HG02943 (cell line): ENCODE results near the gene ZNF550.

ENCODE experiments used
- ATAC-seq: cut with Tn5 transposase; IDR thresholded peaks from one replicate; pipeline ENCODE4 v1.9.1; 2021; ENCODE audit warnings: mild to moderate bottlenecking, low read depth, moderate library complexity; ENCODE audit not compliant: unreplicated experiment

The ZNF550 gene

GRCh38 chr19:57559404-57560025, at the start of gene ZNF550:
TSS of gene ZNF550 (minus strand) at chr19:57559863. CDS start at chr19:57559682, 181 bp downstream.
- peak; percentile 86 for ATAC-seq

DNA sequence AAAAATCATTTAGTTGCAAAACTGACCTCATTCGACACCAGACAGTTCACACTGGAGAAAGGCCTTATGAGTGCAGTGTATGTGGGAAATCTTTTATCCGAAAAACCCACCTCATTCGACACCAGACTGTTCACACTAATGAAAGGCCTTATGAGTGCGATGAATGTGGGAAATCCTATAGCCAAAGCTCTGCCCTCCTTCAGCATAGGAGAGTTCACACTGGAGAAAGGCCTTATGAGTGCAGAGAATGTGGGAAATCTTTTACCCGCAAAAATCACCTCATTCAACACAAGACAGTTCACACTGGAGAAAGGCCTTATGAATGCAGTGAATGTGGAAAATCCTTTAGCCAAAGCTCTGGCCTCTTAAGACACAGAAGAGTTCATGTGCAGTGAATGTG, 47.3 kb upstream of the ZNF550 start:
- no peak for ATAC-seq

DNA sequence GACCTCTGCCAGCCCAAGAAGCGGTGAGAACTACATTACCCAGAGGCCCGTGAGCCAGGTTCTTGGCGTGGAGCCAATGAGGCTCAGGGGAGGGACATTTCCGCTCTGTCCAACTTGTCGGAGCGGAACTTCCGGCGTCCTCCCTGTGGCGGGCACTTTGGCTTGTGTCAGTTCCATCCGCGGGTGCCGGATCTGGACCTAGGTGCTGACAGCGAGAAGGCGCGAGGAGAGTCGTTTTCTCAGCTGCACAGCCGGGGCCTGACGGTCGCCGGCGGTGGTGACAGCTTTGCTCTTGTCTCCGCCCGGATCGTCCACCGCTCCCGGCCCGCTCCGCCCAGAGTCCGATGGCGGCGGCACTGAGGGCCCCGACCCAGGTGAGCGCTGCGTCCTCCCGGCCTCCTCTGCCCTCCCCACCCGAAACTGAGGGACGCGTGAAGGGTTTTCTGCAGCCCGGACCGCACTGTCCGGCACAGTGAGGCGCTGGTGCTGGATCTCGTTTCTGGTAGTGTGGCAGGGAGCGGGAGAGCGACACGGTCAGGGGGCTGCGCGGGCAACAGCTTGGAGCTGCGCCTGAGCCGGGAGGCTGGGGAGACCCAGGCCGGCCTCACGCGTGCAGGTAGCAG, 40.2 kb upstream of the ZNF550 start, which contains the start of gene ZNF530:
TSS of gene ZNF530 (plus strand) at position 125 of the 623 bp plus-strand sequence. CDS start 4,461 bp downstream, outside the sequence.
- ATAC-seq, result peak; percentile 94

- no peak for ATAC-seq
Observed at GRCh38 chr19:57599377-57599760, 39.7 kb upstream of the ZNF550 start.

GRCh38 chr19:57587529-57587928, 27.9 kb upstream of the ZNF550 start:
- no peak for ATAC-seq

- no peak for ATAC-seq
Observed at GRCh38 chr19:57583521-57584416, 24.1 kb upstream of the ZNF550 start, which contains the start of gene ZIK1. TSS of gene ZIK1 (plus strand) at chr19:57584145. CDS start at chr19:57584357, 212 bp downstream.

GRCh38 chr19:57583104-57583520, 23.4 kb upstream of the ZNF550 start:
- no peak for ATAC-seq

GRCh38 chr19:57578487-57579205, 19.0 kb upstream of the ZNF550 start, which contains the start of gene ZNF416:
TSS of gene ZNF416 (minus strand) at chr19:57578911. CDS start at chr19:57578704, 207 bp downstream.
- ATAC-seq, result peak; percentile 95

DNA sequence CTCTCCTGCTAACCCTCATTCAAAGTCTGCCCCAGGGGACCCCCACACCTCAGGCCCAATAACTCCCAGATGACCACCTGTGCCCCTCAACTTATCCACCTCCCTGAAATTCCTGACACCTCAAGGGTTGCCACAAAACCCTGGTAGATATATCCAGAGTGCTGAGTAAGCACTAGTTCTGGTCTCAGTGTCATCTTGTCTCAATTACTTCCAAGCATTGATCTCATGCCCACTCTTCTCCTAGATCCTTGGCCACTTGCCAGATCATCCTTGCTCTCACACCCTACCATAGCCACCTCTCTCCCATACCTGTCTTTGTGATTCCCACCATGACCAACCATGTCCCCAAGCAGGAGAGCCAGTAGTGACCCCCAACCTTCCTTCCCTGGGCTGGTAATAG, 17.0 kb upstream of the ZNF550 start:
- no peak for ATAC-seq

DNA sequence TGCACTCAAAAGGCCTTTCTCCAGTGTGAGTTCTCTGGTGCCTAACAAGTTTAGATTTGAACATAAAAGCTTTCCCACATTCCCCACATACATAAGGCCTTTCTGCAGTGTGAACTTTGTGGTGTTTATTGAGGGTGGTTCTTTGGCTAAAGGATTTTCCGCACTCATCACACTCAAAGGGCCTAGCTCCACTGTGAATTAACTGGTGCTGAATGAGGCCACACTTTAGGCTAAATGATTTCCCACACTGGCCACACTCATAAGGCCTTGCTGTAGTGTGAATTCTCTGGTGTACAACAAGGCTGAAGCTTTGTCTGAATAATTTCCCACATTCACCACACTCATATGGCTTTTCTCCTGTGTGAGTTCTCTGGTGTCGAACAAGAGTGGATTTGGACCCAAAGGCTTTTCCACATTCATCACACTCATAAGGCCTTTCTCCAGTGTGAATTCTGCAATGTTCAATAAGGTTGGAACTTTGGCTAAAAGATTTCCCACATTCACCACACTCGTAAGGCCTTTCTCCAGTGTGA, 12.8 kb upstream of the ZNF550 start:
- no peak for ATAC-seq

GRCh38 chr19:57570707-57571106, 11.0 kb upstream of the ZNF550 start:
- ATAC-seq, result no peak

- no peak for ATAC-seq
Observed at GRCh38 chr19:57566396-57567265, 7.0 kb upstream of the ZNF550 start.

DNA sequence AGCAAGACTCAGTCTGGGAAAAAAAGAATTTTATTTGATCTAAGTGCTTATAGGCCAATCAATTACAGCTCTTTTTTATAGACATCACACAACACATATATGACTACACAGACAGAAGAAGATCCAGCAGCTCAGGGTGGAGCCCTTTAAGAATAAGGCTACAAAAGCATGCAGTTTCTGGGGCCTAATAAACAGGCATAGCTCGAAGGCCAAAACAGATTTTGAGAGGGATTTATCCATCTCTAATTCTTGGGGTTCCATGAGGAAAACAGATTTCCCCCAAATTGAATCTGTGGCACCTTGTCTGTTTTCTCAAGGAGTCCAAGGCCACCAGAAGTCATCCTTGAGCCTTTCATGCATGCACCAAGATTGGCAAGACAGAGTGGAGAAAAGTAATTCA, 3.9 kb upstream of the ZNF550 start:
- no peak for ATAC-seq

DNA sequence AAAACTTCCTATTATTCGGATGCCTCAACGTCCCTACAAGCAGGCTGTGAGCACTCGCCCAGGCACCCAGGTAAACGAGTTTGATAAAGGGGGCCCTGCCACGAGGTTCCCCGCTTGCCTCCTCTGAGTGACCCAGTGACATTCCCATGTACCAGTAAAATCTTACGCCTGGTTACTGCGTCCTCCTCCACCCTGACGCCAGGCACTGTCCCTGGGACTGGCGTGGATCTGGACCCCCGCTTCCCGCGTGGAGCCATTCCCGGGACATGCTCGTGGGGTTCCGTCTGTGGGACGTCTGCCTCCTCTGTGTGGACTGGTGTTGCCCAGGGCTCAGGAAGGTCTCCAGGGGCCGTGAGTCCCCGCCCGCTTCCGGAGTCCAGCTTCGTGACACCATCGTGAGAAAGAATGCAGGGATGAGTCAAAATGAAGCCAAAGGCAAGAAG, 407 bp upstream of the ZNF550 start:
- no peak for ATAC-seq

GRCh38 chr19:57559008-57559403, 657 bp downstream of the ZNF550 start:
- peak; percentile 21 for ATAC-seq

DNA sequence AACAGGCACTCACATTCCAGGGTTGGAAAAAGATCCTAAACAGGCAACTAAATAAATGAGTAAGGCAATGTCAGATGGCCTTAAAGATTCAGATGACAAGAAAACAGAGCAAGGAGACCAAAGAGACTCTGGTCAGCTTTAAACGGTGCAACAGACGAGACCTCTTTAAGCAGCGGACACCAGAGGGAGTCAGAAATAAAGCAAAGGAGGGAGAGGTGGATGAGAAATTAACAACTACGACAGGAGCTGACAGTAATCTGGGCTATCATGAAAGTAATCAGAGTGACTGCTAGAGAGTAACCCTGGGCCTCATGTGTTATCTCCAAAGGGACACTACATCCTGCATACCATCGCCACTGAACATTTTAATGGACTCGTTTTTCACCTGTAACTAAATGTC, 1.1 kb downstream of the ZNF550 start:
- ATAC-seq, result no peak

GRCh38 chr19:57557659-57558058, 2.0 kb downstream of the ZNF550 start:
- no peak for ATAC-seq

- ATAC-seq, result no peak
Observed at GRCh38 chr19:57552432-57552831, 7.2 kb downstream of the ZNF550 start.

DNA sequence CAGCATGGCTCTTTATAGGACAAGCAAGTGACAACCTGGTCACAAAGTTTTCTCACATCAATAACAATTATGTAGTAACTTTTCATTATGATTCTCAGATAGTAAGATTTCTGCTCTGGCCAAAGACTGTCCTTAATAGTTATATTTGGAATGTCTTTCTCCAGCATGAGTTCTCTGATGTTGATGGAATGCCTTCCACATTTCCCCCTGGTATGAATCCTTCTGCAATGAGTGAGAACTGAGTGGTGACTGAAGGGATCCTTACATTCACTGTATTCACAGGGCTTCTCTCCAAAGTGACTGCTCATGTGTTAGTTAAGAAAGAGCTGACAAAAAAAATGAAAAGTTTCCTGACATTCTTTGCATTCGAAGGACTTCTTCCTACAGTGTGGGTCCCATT, 13.2 kb downstream of the ZNF550 start:
- no peak for ATAC-seq
